OCI-LY3 (cell line): ENCODE measurements around the gene IL22RA2.

Experiments
- EZH2phosphoT487 ChIP-seq: fragments of 200-600 bp; shearing (Covaris generic); IDR thresholded peaks from 2 replicates; pipeline ENCODE4 v1.6.1; 2018; ENCODE audit warnings: antibody characterized with exemption, mixed run types, low read depth
- TF ChIP-seq, protein P1 (sequence below): fragments of 200-600, 300-600 bp; sonication (generic); IDR thresholded peaks from 2 replicates; pipeline ENCODE4 v1.5.1; 2014; ENCODE audit warnings: antibody characterized with exemption, low read length, low read depth

- no peak for TF ChIP-seq EZH2phosphoT487
- TF ChIP-seq, protein P1, sequence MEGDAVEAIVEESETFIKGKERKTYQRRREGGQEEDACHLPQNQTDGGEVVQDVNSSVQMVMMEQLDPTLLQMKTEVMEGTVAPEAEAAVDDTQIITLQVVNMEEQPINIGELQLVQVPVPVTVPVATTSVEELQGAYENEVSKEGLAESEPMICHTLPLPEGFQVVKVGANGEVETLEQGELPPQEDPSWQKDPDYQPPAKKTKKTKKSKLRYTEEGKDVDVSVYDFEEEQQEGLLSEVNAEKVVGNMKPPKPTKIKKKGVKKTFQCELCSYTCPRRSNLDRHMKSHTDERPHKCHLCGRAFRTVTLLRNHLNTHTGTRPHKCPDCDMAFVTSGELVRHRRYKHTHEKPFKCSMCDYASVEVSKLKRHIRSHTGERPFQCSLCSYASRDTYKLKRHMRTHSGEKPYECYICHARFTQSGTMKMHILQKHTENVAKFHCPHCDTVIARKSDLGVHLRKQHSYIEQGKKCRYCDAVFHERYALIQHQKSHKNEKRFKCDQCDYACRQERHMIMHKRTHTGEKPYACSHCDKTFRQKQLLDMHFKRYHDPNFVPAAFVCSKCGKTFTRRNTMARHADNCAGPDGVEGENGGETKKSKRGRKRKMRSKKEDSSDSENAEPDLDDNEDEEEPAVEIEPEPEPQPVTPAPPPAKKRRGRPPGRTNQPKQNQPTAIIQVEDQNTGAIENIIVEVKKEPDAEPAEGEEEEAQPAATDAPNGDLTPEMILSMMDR = no peak
Observed at GRCh38 chr6:137197684-137198645, 24.5 kb upstream of the IL22RA2 start.
